GM18517 (cell line): ENCODE data around the gene MACROD2.
"Not testable (repeated sequence)": the region's sequence is repeated elsewhere in the genome, so short reads cannot be mapped to it uniquely, and the experiment has no call there.

Experiments used
- ATAC-seq: cut with Tn5 transposase; IDR thresholded peaks from one replicate; pipeline ENCODE4 v1.9.1; 2021; ENCODE audit warnings: mild to moderate bottlenecking, moderate library complexity; ENCODE audit not compliant: unreplicated experiment

MACROD2 gene

GRCh38 chr20:15012566-15012965, 1017.2 kb downstream of the MACROD2 start:
- ATAC-seq, result no peak

- not testable (repeated sequence) for ATAC-seq
Observed at GRCh38 chr20:15016875-15017274, 1021.6 kb downstream of the MACROD2 start.

- no peak for ATAC-seq
Observed at GRCh38 chr20:15018966-15019365, 1023.6 kb downstream of the MACROD2 start.

- ATAC-seq, result no peak
Observed at GRCh38 chr20:15020845-15021244, 1025.5 kb downstream of the MACROD2 start.

GRCh38 chr20:15022921-15023320, 1027.6 kb downstream of the MACROD2 start:
- no peak for ATAC-seq

GRCh38 chr20:15026759-15027158, 1031.4 kb downstream of the MACROD2 start:
- no peak for ATAC-seq

- no peak for ATAC-seq
Observed at GRCh38 chr20:15030826-15031225, 1035.5 kb downstream of the MACROD2 start.

- no peak for ATAC-seq
Observed at GRCh38 chr20:15031546-15032351, 1036.4 kb downstream of the MACROD2 start.

- ATAC-seq, result no peak
Observed at GRCh38 chr20:15032352-15032622, 1037.0 kb downstream of the MACROD2 start.

- ATAC-seq, result no peak
Observed at GRCh38 chr20:15033269-15033668, 1038.0 kb downstream of the MACROD2 start.

GRCh38 chr20:15033891-15034290, 1038.6 kb downstream of the MACROD2 start:
- ATAC-seq, result no peak

- ATAC-seq, result no peak
Observed at GRCh38 chr20:15036948-15037347, 1041.6 kb downstream of the MACROD2 start.

GRCh38 chr20:15039088-15039752, 1043.9 kb downstream of the MACROD2 start:
- ATAC-seq, result no peak

- no peak for ATAC-seq
Observed at GRCh38 chr20:15042723-15043122, 1047.4 kb downstream of the MACROD2 start.

- no peak for ATAC-seq
Observed at GRCh38 chr20:15045246-15045645, 1049.9 kb downstream of the MACROD2 start.

- no peak for ATAC-seq
Observed at GRCh38 chr20:15047042-15047441, 1051.7 kb downstream of the MACROD2 start.

- no peak for ATAC-seq
Observed at GRCh38 chr20:15047601-15048000, 1052.3 kb downstream of the MACROD2 start.

- no peak for ATAC-seq
Observed at GRCh38 chr20:15056246-15056645, 1060.9 kb downstream of the MACROD2 start.

- ATAC-seq, result no peak
Observed at GRCh38 chr20:15058841-15059240, 1063.5 kb downstream of the MACROD2 start.

- no peak for ATAC-seq
Observed at GRCh38 chr20:15059438-15059837, 1064.1 kb downstream of the MACROD2 start.

GRCh38 chr20:15060265-15061060, 1065.1 kb downstream of the MACROD2 start:
- no peak for ATAC-seq

- ATAC-seq, result no peak
Observed at GRCh38 chr20:15061061-15061430, 1065.7 kb downstream of the MACROD2 start.
